C4-2B (cell line): Measurements from ENCODE around the gene LAPTM5.

Experiments used
- H3K27ac ChIP-seq: fragments of 450-650 bp; 2 replicates; pipeline ENCODE4 v1.5.1; 2017
- CTCF ChIP-seq: fragments of 450-650 bp; conservative IDR thresholded peaks from 2 replicates; pipeline ENCODE4 v1.5.1; 2017; ENCODE audit warnings: mild to moderate bottlenecking
- ZFX ChIP-seq: fragments of 450-650 bp; IDR thresholded peaks from 2 replicates; pipeline ENCODE4 v1.6.1; 2017

LAPTM5 gene

GRCh38 chr1:30704765-30705509 is 52.6 kb downstream of the LAPTM5 start:
- no peak overlapping the region for H3K27ac ChIP-seq
- TF ChIP-seq CTCF: no peak
- TF ChIP-seq ZFX: no peak

GRCh38 chr1:30704271-30704670 is 53.3 kb downstream of the LAPTM5 start:
- TF ChIP-seq ZFX (no peak), CTCF (no peak)
- no peak overlapping the region for H3K27ac ChIP-seq

- no peak overlapping the region for H3K27ac ChIP-seq
- TF ChIP-seq CTCF (no peak), ZFX (no peak)
These were observed 54.8 kb downstream of the LAPTM5 start for GRCh38 chr1:30702823-30703222.

GRCh38 chr1:30701258-30701633 is 56.3 kb downstream of the LAPTM5 start:
- TF ChIP-seq CTCF (no peak), ZFX (no peak)
- H3K27ac ChIP-seq: no peak overlapping the region

- no peak overlapping the region for H3K27ac ChIP-seq
- TF ChIP-seq ZFX: no peak
- TF ChIP-seq CTCF: no peak
These were observed 56.9 kb downstream of the LAPTM5 start for GRCh38 chr1:30700528-30701257.

- H3K27ac ChIP-seq: no peak overlapping the region
- TF ChIP-seq CTCF (no peak), ZFX (no peak)
These were observed 57.8 kb downstream of the LAPTM5 start for GRCh38 chr1:30699762-30700161.

- no peak overlapping the region for H3K27ac ChIP-seq
- no peak for TF ChIP-seq ZFX
- no peak for TF ChIP-seq CTCF
These were observed 59.1 kb downstream of the LAPTM5 start for GRCh38 chr1:30698401-30698981.
